GM23338 (cell line): Measurements from ENCODE around the gene PDE2A. TPM values are rescaled to one million over a fixed set of nuclear protein-coding genes. Genes with fewer than 3 reads are reported as not detected.
A peak's percentile ranks its signal among the peaks of the same experiment; 100 is the strongest.

Source experiments
- ATAC-seq: fragments of 200-7000 bp; cut with Tn5 transposase; 3 replicates; pipeline ENCODE4 v1.9.1; 2020
- DNase-seq: peaks from one replicate; pipeline ENCODE4 v3.0.0-alpha.2; 2015; ENCODE audit warnings: low spot score
- H2AFZ ChIP-seq: fragments of 200-600 bp; sonication (generic); 2 replicates; pipeline ENCODE4 v1.8.0; 2016; ENCODE audit warnings: antibody characterized with exemption, mild to moderate bottlenecking, moderate library complexity
- H3F3A ChIP-seq: fragments of 200-600 bp; sonication (generic); replicated peaks from 2 replicates; pipeline ENCODE4 v1.8.0; 2017; ENCODE audit warnings: antibody characterized with exemption, mixed run types, low read depth
- H3K27ac ChIP-seq: fragments of 200-600 bp; sonication (generic); 2 replicates; pipeline ENCODE4 v1.6.1; 2016; ENCODE audit warnings: low read depth
- H3K27me3 ChIP-seq: fragments of 200-600 bp; sonication (generic); 2 replicates; pipeline ENCODE4 v1.8.0; 2016; ENCODE audit warnings: mild to moderate bottlenecking, mixed run types, moderate library complexity; ENCODE audit not compliant: insufficient read depth
- H3K36me3 ChIP-seq: fragments of 200-600 bp; sonication (generic); 2 replicates; pipeline ENCODE4 v1.8.0; 2016; ENCODE audit warnings: mild to moderate bottlenecking; ENCODE audit not compliant: insufficient read depth
- H3K4me1 ChIP-seq: fragments of 200-600 bp; sonication (generic); 2 replicates; pipeline ENCODE4 v1.8.0; 2016; ENCODE audit warnings: mild to moderate bottlenecking, moderate library complexity; ENCODE audit not compliant: insufficient read depth
- H3K4me2 ChIP-seq: fragments of 200-600 bp; sonication (generic); 2 replicates; pipeline ENCODE4 v1.7.1; 2017; ENCODE audit warnings: mixed run types
- H3K4me3 ChIP-seq: fragments of 200-600 bp; sonication (generic); 2 replicates; pipeline ENCODE4 v1.6.1; 2016; ENCODE audit warnings: mixed run types
- H3K79me2 ChIP-seq: fragments of 200-600 bp; sonication (generic); replicated peaks from 2 replicates; pipeline ENCODE4 v1.8.0; 2017; ENCODE audit warnings: mild to moderate bottlenecking; ENCODE audit not compliant: insufficient read depth
- H3K9me2 ChIP-seq: fragments of 200-600 bp; sonication (generic); 2 replicates; pipeline ENCODE4 v1.8.0; 2017; ENCODE audit not compliant: insufficient read depth
- H4K20me1 ChIP-seq: fragments of 200-600 bp; sonication (generic); replicated peaks from 2 replicates; pipeline ENCODE4 v1.8.0; 2017; ENCODE audit warnings: mild to moderate bottlenecking; ENCODE audit not compliant: insufficient read depth
- H3K27ac Mint-ChIP-seq: 2 replicates; pipeline ENCODE4 v1.8.0; 2020; ENCODE audit warnings: inconsistent platforms, mild to moderate bottlenecking, moderate library complexity, mixed read lengths
- H3K27me3 Mint-ChIP-seq: 3 replicates; pipeline ENCODE4 v1.8.0; 2022; ENCODE audit warnings: low read depth, mild to moderate bottlenecking, moderate library complexity, mixed read lengths, inconsistent platforms; ENCODE audit not compliant: insufficient read depth, poor library complexity
- H3K36me3 Mint-ChIP-seq: 3 replicates; pipeline ENCODE4 v1.8.0; 2021; ENCODE audit warnings: low read depth, mild to moderate bottlenecking, inconsistent platforms, moderate library complexity, mixed read lengths
- H3K4me1 Mint-ChIP-seq: 3 replicates; pipeline ENCODE4 v1.8.0; 2020; ENCODE audit warnings: mild to moderate bottlenecking, inconsistent platforms, mixed read lengths
- H3K4me3 Mint-ChIP-seq: 3 replicates; pipeline ENCODE4 v1.8.0; 2021; ENCODE audit warnings: moderate library complexity, mild to moderate bottlenecking, inconsistent platforms, mixed read lengths
- H3K9me3 Mint-ChIP-seq: 3 replicates; pipeline ENCODE4 v1.8.0; 2020; ENCODE audit warnings: moderate library complexity, mild to moderate bottlenecking, inconsistent platforms, mixed read lengths
- CREB1 ChIP-seq: fragments of 250-450 bp; sonication (Bioruptor Pico); IDR thresholded peaks from 2 replicates; pipeline ENCODE4 v1.5.0; 2020; ENCODE audit warnings: low read depth, mild to moderate bottlenecking, moderate library complexity
- EZH2 ChIP-seq: fragments of 200-600 bp; sonication (generic); IDR thresholded peaks from one replicate; pipeline ENCODE4 v1.8.0; 2017; ENCODE audit warnings: antibody characterized with exemption, mild to moderate bottlenecking, low read depth; ENCODE audit not compliant: unreplicated experiment
- EZH2phosphoT487 ChIP-seq: fragments of 200-600 bp; sonication (generic); IDR thresholded peaks from one replicate; pipeline ENCODE4 v1.8.1; 2018; ENCODE audit warnings: antibody characterized with exemption; ENCODE audit not compliant: unreplicated experiment
- JUNB ChIP-seq: IDR thresholded peaks from one replicate; pipeline ENCODE4 v1.6.1; 2016; ENCODE audit warnings: antibody characterized with exemption; ENCODE audit not compliant: unreplicated experiment
- NANOG ChIP-seq: IDR thresholded peaks from 2 replicates; pipeline ENCODE4 v1.6.1; 2016; ENCODE audit warnings: antibody characterized with exemption, borderline replicate concordance
- POLR2AphosphoS5 ChIP-seq: IDR thresholded peaks from 2 replicates; pipeline ENCODE4 v1.6.1; 2016; ENCODE audit warnings: antibody characterized with exemption, low read depth
- STAT1 ChIP-seq: IDR thresholded peaks from one replicate; pipeline ENCODE4 v1.6.1; 2016; ENCODE audit warnings: antibody characterized with exemption; ENCODE audit not compliant: unreplicated experiment
- ZNF114 ChIP-seq: fragments of 250-450 bp; sonication (Bioruptor Pico); IDR thresholded peaks from 2 replicates; pipeline ENCODE4 v1.5.0; 2020; ENCODE audit warnings: mild to moderate bottlenecking, moderate library complexity
- ZNF331 ChIP-seq: fragments of 250-450 bp; sonication (Bioruptor Pico); IDR thresholded peaks from 2 replicates; pipeline ENCODE4 v1.5.0; 2020; ENCODE audit warnings: low read depth, mild to moderate bottlenecking, moderate library complexity
- polyA plus RNA-seq: library from polyadenylated mRNA; unstranded; fragments of >200 nt; fragmentation: Nextera tagmentation; extraction: Ambion mirVana; gene quantifications from 2 replicates; pipeline ENCODE4 v1.2.1, GENCODE V29; 2016
- total RNA-seq: library from RNA; depleted of rRNA; stranded (reverse); fragments of >200 nt; shearing (Covaris generic); gene quantifications from 2 replicates; pipeline ENCODE4 v1.2.3, GENCODE V29; 2014
- TF ChIP-seq, protein P1 (sequence below): IDR thresholded peaks from 2 replicates; pipeline ENCODE4 v1.6.1; 2016; ENCODE audit warnings: antibody characterized with exemption
- TF ChIP-seq, protein P2 (sequence below): fragments of 250-450 bp; sonication (Bioruptor Pico); IDR thresholded peaks from 2 replicates; pipeline ENCODE4 v1.5.0; 2020; ENCODE audit warnings: mild to moderate bottlenecking, moderate library complexity
- TF ChIP-seq, protein P3 (sequence below), 2 experiments: fragments of 200-600 bp in 1 of 2; sonication (generic) in 1 of 2; conservative IDR thresholded peaks; 2 replicates each; pipeline versions ENCODE4 v1.5.1 to v1.6.1; 2016 to 2017; ENCODE audit warnings: antibody characterized with exemption in 2 of 2, low read depth in 2 of 2, mild to moderate bottlenecking in 2 of 2, moderate library complexity in 1 of 2
- TF ChIP-seq, protein P4 (sequence below): IDR thresholded peaks from one replicate; pipeline ENCODE4 v1.6.1; 2018; ENCODE audit warnings: antibody characterized with exemption; ENCODE audit not compliant: unreplicated experiment

Gene PDE2A
- total and polyA plus RNA-seq, 2 experiments from 2014 or later = 4.3 to 16.2 TPM

DNA sequence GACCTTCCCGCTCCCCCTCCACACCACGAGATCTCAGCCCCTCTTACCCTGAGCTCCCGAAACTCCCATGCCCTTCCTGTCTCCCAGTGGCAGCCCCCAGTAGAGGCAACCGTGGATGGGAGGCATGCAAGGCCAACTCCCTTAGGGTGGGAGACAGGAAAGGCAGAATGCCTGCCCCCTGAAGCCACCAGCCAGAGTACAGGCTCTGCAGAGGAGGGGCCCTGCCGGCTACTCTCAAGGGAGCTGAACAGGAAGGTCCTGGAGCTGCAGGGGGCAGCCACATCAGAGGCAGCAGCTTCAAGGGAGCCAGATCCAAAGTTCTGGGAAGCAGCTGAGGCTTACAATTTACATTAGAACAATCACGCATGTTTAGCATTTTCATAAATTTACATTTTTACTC is 38.3 kb downstream of the PDE2A start:
- Histone ChIP-seq H3K79me2 (no peaks in the 10 kb centered on the region), H4K20me1 (no peaks in the 10 kb centered on the region), H3K4me3 (no peak overlapping the region), H2AFZ (no peak overlapping the region), H3F3A (no peaks in the 10 kb centered on the region), H3K36me3 (no peaks in the 10 kb centered on the region), H3K9me2 (no peaks in the 10 kb centered on the region), H3K4me2 (peak overlapping the region; percentile 62), H3K27ac (no peak overlapping the region), H3K27me3 (peaks cover 22% of the 10 kb centered on the region), H3K4me1 (peaks cover 24% of the 10 kb centered on the region)
- Mint-ChIP-seq H3K27me3 (peaks cover 15% of the 10 kb centered on the region), H3K9me3 (no peaks in the 10 kb centered on the region), H3K4me1 (peaks cover 41% of the 10 kb centered on the region), H3K36me3 (no peaks in the 10 kb centered on the region), H3K27ac (no peak overlapping the region), H3K4me3 (no peak overlapping the region)
- TF ChIP-seq, protein P1, sequence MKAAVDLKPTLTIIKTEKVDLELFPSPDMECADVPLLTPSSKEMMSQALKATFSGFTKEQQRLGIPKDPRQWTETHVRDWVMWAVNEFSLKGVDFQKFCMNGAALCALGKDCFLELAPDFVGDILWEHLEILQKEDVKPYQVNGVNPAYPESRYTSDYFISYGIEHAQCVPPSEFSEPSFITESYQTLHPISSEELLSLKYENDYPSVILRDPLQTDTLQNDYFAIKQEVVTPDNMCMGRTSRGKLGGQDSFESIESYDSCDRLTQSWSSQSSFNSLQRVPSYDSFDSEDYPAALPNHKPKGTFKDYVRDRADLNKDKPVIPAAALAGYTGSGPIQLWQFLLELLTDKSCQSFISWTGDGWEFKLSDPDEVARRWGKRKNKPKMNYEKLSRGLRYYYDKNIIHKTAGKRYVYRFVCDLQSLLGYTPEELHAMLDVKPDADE = no peak
- no peak for TF ChIP-seq ZNF331 (CRISPR knock-in tag)
- no peak for TF ChIP-seq NANOG
- no peak for TF ChIP-seq EZH2
- TF ChIP-seq POLR2AphosphoS5 = no peak
- TF ChIP-seq, protein P2, sequence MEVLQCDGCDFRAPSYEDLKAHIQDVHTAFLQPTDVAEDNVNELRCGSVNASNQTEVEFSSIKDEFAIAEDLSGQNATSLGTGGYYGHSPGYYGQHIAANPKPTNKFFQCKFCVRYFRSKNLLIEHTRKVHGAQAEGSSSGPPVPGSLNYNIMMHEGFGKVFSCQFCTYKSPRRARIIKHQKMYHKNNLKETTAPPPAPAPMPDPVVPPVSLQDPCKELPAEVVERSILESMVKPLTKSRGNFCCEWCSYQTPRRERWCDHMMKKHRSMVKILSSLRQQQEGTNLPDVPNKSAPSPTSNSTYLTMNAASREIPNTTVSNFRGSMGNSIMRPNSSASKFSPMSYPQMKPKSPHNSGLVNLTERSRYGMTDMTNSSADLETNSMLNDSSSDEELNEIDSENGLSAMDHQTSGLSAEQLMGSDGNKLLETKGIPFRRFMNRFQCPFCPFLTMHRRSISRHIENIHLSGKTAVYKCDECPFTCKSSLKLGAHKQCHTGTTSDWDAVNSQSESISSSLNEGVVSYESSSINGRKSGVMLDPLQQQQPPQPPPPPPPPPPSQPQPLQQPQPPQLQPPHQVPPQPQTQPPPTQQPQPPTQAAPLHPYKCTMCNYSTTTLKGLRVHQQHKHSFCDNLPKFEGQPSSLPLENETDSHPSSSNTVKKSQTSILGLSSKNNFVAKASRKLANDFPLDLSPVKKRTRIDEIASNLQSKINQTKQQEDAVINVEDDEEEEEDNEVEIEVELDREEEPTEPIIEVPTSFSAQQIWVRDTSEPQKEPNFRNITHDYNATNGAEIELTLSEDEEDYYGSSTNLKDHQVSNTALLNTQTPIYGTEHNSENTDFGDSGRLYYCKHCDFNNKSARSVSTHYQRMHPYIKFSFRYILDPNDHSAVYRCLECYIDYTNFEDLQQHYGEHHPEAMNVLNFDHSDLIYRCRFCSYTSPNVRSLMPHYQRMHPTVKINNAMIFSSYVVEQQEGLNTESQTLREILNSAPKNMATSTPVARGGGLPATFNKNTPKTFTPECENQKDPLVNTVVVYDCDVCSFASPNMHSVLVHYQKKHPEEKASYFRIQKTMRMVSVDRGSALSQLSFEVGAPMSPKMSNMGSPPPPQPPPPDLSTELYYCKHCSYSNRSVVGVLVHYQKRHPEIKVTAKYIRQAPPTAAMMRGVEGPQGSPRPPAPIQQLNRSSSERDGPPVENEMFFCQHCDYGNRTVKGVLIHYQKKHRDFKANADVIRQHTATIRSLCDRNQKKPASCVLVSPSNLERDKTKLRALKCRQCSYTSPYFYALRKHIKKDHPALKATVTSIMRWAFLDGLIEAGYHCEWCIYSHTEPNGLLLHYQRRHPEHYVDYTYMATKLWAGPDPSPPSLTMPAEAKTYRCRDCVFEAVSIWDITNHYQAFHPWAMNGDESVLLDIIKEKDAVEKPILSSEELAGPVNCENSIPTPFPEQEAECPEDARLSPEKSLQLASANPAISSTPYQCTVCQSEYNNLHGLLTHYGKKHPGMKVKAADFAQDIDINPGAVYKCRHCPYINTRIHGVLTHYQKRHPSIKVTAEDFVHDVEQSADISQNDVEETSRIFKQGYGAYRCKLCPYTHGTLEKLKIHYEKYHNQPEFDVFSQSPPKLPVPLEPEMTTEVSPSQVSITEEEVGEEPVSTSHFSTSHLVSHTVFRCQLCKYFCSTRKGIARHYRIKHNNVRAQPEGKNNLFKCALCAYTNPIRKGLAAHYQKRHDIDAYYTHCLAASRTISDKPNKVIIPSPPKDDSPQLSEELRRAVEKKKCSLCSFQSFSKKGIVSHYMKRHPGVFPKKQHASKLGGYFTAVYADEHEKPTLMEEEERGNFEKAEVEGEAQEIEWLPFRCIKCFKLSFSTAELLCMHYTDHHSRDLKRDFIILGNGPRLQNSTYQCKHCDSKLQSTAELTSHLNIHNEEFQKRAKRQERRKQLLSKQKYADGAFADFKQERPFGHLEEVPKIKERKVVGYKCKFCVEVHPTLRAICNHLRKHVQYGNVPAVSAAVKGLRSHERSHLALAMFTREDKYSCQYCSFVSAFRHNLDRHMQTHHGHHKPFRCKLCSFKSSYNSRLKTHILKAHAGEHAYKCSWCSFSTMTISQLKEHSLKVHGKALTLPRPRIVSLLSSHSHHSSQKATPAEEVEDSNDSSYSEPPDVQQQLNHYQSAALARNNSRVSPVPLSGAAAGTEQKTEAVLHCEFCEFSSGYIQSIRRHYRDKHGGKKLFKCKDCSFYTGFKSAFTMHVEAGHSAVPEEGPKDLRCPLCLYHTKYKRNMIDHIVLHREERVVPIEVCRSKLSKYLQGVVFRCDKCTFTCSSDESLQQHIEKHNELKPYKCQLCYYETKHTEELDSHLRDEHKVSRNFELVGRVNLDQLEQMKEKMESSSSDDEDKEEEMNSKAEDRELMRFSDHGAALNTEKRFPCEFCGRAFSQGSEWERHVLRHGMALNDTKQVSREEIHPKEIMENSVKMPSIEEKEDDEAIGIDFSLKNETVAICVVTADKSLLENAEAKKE = no peak
- TF ChIP-seq, protein P3, sequence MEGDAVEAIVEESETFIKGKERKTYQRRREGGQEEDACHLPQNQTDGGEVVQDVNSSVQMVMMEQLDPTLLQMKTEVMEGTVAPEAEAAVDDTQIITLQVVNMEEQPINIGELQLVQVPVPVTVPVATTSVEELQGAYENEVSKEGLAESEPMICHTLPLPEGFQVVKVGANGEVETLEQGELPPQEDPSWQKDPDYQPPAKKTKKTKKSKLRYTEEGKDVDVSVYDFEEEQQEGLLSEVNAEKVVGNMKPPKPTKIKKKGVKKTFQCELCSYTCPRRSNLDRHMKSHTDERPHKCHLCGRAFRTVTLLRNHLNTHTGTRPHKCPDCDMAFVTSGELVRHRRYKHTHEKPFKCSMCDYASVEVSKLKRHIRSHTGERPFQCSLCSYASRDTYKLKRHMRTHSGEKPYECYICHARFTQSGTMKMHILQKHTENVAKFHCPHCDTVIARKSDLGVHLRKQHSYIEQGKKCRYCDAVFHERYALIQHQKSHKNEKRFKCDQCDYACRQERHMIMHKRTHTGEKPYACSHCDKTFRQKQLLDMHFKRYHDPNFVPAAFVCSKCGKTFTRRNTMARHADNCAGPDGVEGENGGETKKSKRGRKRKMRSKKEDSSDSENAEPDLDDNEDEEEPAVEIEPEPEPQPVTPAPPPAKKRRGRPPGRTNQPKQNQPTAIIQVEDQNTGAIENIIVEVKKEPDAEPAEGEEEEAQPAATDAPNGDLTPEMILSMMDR (conservative IDR thresholded peaks at IDR 0.05; ENCODE audit: low read depth in 2 of 2) = no peak
- TF ChIP-seq ZNF114 (CRISPR knock-in tag) = no peak
- TF ChIP-seq STAT1 = no peak
- TF ChIP-seq, protein P4, sequence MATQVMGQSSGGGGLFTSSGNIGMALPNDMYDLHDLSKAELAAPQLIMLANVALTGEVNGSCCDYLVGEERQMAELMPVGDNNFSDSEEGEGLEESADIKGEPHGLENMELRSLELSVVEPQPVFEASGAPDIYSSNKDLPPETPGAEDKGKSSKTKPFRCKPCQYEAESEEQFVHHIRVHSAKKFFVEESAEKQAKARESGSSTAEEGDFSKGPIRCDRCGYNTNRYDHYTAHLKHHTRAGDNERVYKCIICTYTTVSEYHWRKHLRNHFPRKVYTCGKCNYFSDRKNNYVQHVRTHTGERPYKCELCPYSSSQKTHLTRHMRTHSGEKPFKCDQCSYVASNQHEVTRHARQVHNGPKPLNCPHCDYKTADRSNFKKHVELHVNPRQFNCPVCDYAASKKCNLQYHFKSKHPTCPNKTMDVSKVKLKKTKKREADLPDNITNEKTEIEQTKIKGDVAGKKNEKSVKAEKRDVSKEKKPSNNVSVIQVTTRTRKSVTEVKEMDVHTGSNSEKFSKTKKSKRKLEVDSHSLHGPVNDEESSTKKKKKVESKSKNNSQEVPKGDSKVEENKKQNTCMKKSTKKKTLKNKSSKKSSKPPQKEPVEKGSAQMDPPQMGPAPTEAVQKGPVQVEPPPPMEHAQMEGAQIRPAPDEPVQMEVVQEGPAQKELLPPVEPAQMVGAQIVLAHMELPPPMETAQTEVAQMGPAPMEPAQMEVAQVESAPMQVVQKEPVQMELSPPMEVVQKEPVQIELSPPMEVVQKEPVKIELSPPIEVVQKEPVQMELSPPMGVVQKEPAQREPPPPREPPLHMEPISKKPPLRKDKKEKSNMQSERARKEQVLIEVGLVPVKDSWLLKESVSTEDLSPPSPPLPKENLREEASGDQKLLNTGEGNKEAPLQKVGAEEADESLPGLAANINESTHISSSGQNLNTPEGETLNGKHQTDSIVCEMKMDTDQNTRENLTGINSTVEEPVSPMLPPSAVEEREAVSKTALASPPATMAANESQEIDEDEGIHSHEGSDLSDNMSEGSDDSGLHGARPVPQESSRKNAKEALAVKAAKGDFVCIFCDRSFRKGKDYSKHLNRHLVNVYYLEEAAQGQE = no peak
- no peak for TF ChIP-seq EZH2phosphoT487
- TF ChIP-seq JUNB = no peak
- no peak for TF ChIP-seq CREB1 (CRISPR knock-in tag)
- ATAC-seq (peak; percentile 80), DNase-seq (peak; percentile 59)
